ENCODE data around the gene REST.
"Not testable (repeated sequence)": the region's sequence is repeated elsewhere in the genome, so short reads cannot be mapped to it uniquely, and the experiment has no call there.

The REST gene

DNA sequence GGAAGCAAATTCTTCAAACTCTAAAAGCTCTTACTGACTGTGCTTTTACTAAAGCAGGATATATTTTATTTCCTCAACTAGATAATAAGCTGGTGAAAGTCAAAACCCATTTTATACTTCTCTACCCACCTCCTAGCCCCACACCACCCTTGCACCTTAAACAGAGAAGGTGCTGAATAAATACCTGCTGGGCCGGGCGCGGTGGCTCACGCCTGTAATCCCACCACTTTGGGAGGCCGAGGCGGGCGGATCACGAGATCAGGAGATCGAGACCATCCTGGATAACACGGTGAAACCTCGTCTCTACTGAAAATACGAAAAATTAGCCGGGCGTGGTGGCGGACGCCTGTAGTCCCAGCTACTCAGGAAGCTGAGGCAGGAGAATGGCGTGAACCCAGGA is 9.9 kb upstream of the REST start:
- not testable (repeated sequence) for H3K36me3 Mint-ChIP-seq; H3K27ac Mint-ChIP-seq; H3K4me1 Mint-ChIP-seq; H3K9me3 Mint-ChIP-seq; H3K4me3 Mint-ChIP-seq; ATAC-seq; DNase-seq (ENCODE audit: low spot score in 2 of 2)

DNA sequence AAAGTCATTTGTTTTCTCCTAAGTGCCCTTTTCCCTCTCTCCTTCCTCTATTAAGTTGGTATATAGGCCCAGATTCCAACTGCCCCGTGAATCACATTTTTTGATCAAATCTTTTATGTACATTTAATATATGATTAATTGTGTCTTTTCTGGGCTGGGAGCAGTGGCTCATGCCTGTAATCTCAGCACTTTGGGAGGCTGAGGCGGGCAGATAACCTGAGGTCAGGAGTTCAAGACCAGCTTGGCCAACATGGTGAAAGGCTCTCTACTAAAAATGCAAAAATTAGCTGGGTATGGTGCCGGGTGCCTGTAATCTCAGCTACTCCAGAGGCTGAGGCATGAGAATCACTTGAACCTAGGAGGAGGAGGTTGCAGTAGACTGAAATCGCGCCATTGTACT is 7.5 kb upstream of the REST start:
- not testable (repeated sequence) for H3K27ac Mint-ChIP-seq, H3K4me3 Mint-ChIP-seq

DNA sequence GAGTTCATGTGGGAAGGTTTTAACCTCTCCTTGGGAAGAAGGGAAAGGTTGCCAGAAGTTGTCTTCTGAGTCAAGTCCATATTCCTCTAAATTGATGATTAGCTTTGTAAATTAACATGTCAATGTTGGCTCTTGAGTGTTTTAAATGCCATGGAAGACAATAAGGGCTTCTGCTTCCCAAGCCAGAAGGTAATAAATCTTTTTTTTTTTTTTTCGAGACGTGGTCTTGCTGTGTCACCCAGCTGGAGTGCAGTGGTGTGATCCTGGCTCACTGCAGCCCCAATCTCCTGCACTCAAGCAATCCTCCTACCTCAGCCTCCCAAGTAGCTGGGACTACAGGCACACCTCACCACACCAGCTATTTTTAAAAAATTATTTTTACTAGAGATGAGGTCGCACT is 5.0 kb upstream of the REST start:
- no peak for DNase-seq (ENCODE audit: low spot score in 2 of 2)

More for the DNA sequence above, 7.5 kb upstream of the REST start:
- H3K36me3 Mint-ChIP-seq; ATAC-seq; H3K4me1 Mint-ChIP-seq; H3K9me3 Mint-ChIP-seq; DNase-seq (ENCODE audit: low spot score in 2 of 2): not testable (repeated sequence)

DNA sequence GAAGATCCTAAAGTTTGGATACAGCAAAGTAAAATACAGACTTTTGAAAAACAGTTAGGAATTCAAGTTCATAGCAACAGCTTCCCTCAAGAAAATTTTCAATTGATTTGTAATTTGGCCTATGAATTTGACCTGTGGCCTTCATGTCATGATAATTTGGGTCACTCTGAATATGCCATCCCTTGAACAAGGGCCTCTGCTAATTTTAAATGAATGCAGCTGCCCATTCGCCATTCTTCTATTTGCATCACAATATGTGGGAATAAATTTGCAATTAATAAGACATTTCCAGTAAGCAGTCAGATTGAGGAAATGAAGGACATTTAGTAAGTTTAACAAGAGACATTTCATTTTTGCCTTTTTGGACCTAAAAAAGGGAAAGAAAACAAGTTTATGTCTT is 1.9 kb upstream of the REST start:
- no peak for ATAC-seq
- H3K4me1 Mint-ChIP-seq = peaks cover 24% of the 10 kb centered on the region
- H3K4me3 Mint-ChIP-seq = no peak overlapping the region
- peaks cover 19% of the 10 kb centered on the region for H3K36me3 Mint-ChIP-seq
- no peaks in the 10 kb centered on the region for H3K9me3 Mint-ChIP-seq
- DNase-seq (ENCODE audit: low spot score in 2 of 2) = no peak
- H3K27ac Mint-ChIP-seq = no peak overlapping the region

More for the DNA sequence above, 5.0 kb upstream of the REST start:
- Mint-ChIP-seq H3K9me3 (no peaks in the 10 kb centered on the region), H3K4me3 (no peak overlapping the region), H3K36me3 (peaks cover 7% of the 10 kb centered on the region), H3K27ac (no peak overlapping the region), H3K4me1 (peaks cover 12% of the 10 kb centered on the region)
- no peak for ATAC-seq

DNA sequence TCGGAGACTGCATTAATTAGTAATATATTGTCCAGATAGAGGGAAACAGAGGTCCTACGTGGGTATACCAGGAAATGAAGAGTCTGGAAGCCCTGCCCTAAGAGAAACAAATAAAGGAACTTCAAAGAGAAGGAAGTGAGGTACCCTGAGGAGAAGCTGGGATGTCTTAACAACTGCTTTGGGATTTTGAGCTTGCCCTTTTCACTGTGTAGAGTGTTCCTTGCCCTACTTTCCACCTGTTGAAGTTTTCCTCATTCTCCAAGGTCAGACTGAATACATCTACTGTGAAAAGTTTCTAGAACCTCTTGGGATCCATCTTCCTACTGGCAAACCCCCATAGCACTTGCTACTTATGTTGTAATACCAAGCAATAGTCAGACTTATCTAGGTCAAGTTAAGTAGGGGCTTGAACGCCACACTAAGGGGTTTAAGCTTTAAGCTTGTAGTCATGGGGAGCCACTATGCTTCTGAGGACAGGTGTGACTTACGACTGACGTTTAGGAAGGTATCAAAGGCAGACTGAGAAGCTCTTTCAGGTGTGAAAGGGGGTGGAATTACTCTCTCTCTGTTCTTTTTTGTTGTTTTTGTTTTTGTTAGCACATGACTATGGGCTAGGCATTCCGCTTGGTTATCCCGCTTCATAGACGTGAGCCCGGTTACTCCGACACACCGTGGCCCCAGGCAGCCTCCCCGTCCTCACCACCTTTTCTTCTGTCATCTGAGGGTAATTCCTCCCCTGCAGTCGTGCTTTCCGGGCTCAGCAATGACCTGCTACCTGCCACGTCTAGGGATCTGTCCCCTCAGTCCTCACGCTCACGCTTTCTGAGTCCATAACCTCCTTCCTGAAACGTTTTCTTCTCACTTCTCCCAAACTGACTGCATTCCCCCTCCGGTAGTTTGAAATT is 959 bp upstream of the REST start:
- H3K4me3 Mint-ChIP-seq = peak overlapping the region; percentile 88
- H3K27ac Mint-ChIP-seq = peak overlapping the region; percentile 86
- ATAC-seq (no peak), DNase-seq (ENCODE audit: low spot score in 2 of 2) (no peak)
- peaks cover 29% of the 10 kb centered on the region for H3K36me3 Mint-ChIP-seq
- peaks cover 34% of the 10 kb centered on the region for H3K4me1 Mint-ChIP-seq
- no peaks in the 10 kb centered on the region for H3K9me3 Mint-ChIP-seq

DNA sequence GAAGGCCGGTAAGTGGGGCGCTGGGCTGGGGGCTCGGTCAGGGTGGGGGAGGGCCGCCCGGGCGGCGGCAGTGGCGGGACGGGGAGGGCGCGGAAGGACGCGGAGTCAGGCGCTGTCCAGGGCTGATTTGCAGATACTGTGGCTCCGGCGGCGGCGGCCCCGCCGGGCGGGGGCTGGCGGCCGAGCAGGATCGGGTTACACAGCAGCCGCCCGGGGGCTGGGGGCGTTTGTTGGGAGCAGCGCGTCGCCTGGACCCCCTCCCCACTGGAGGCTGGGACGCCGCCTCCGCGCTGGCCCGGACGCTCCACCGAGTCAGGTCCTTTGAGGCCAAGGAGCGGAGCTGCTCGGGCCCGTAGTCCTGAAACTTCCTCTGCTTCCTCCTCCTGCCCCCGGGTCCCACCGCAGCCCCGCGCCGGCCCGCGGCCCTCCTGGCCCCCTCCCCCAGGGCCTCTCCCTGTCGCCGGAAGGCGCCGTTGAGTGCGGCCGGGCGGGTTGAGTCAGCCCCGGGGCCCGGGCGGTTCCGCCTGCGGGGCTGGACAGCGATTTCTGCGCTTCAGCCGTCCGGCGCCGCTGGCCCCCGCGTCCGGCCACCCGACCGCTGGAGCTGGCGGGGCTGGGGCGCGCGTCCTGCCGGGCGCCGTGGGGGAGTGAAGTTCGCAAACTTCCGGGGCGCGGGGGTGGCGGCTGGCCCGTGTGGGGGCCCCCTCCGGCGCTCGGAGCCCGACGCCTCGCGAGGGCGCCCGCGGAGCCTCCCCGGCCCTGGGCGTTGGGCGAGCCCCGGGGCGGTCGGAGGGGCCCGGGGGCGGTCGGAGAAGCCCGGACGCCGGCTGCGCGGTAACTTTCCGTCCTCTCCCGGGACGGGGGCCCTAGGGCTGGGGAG is 746 bp downstream of the REST start:
- ATAC-seq (peak; percentile 75), DNase-seq (ENCODE audit: low spot score in 2 of 2) (peak; percentile 65 to 89)
- Mint-ChIP-seq H3K4me1 (peaks cover 38% of the 10 kb centered on the region), H3K27ac (peak overlapping the region; percentile 95), H3K4me3 (peak overlapping the region; percentile 88), H3K36me3 (peaks cover 46% of the 10 kb centered on the region), H3K9me3 (no peaks in the 10 kb centered on the region)

DNA sequence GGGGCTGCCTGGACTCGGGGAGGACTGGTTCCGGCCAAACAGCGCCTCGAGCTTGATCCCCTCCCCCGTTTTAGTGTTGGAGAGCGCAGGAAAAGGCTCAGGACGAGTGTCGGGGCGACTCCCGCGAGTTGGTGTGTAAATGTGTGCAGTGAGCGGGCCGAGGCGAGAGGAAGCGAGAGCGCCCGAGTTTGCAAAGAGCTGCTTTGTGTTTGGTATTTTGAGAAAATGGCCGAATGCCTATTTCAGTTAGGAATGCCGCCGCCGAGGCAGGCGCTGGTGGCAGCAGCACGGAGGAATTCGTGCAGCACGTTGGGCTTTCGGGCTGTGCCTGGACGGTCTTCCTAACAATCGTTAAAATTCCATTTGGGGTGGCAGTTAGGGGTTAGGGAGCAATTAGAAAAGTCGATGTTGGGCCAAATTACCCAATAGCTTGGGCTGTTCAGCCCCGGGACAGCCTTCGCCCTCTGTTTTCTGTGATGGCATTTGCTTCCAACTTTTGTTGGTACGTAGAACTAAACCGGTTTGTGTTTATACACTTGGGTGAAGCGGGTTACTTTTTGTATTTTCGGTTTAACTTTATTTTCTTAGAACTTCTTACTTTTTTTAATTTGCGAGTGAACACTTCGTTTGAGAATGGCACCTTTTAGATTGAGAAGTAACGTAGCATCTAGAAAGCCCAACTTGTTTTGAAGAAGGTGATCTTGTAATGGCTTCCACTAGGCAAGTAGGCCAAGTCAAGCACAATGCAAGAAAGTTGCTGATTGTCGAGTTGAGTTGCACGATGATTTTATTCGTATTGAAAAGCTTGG is 1.6 kb downstream of the REST start:
- H3K36me3 Mint-ChIP-seq = peaks cover 52% of the 10 kb centered on the region
- H3K9me3 Mint-ChIP-seq = no peaks in the 10 kb centered on the region
- ATAC-seq (peak; percentile 49), DNase-seq (ENCODE audit: low spot score in 2 of 2) (no peak)
- peaks cover 40% of the 10 kb centered on the region for H3K4me1 Mint-ChIP-seq
- H3K4me3 Mint-ChIP-seq = peak overlapping the region; percentile 88
- H3K27ac Mint-ChIP-seq = peak overlapping the region; percentile 95

DNA sequence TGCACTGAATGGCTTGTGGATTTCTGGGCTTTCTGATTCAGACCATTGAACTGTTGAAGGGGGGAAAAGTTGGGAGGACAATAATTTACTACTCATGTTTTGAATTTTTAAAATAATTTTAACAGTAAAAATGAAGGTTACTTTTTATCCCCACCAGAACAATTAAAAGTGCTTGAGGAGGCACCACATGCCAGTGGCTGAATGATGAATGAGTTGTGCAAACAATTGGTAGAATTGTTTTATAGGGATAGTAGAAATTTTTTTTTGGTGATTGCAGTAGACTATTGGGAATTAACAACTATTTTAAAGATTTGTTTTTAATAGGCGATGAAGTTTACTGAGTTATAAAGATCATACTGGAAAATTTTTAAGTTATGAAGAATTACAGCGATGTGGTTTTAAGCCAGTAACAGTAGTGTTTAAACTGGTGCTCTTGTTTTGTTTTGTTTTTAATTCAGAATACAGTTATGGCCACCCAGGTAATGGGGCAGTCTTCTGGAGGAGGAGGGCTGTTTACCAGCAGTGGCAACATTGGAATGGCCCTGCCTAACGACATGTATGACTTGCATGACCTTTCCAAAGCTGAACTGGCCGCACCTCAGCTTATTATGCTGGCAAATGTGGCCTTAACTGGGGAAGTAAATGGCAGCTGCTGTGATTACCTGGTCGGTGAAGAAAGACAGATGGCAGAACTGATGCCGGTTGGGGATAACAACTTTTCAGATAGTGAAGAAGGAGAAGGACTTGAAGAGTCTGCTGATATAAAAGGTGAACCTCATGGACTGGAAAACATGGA is 2.7 kb downstream of the REST start:
- peak in 1 of 2 donors; percentile 46 for DNase-seq (ENCODE audit: low spot score in 2 of 2)
- Mint-ChIP-seq H3K36me3 (peaks cover 63% of the 10 kb centered on the region), H3K4me1 (peaks cover 40% of the 10 kb centered on the region), H3K4me3 (peak overlapping the region; percentile 88), H3K27ac (peak overlapping the region; percentile 95), H3K9me3 (no peaks in the 10 kb centered on the region)
- ATAC-seq = no peak

DNA sequence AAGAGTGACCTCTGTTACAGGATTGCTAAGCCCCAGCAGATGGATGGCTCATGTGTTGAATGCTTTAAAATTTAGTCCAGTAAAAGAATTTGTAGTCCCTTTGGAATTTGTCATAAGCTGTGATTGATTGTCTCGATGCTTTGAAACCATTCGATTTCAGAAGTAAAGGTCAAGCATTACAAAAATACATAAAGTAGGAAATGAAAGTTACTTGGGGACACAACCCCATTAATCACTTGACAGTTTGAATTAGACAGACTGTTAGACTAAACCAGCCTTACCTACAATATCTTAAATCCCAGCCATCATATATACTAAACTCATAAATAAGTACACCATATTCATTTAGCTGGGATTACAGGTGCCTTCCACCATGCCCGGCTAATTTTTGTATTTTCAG is 6.6 kb downstream of the REST start:
- Mint-ChIP-seq H3K36me3 (peaks cover 85% of the 10 kb centered on the region), H3K9me3 (no peaks in the 10 kb centered on the region), H3K27ac (no peak overlapping the region)

DNA sequence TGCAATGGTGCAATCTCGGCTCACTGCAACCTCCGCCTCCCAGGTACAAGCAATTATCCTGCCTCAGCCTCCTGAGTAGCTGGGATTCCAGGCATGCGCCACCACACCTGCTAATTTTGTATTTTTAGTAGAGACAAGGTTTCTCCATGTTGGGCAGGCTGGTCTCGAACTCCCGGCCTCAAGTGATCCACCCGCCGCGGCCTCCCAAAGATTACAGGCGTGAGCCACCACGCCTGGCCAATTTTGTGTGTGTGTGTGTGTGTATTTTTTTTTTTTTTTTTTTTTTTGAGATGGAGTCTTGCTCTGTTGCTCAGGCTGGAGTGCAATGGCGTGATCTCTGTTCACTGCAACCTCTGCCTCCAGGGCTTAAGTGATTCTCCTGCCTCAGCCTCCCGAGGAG is 7.3 kb downstream of the REST start:
- not testable (repeated sequence) for DNase-seq (ENCODE audit: low spot score in 2 of 2); H3K9me3 Mint-ChIP-seq; H3K27ac Mint-ChIP-seq; H3K4me3 Mint-ChIP-seq; ATAC-seq
- H3K36me3 Mint-ChIP-seq = peaks cover 88% of the 10 kb centered on the region
- peaks cover 38% of the 10 kb centered on the region for H3K4me1 Mint-ChIP-seq

More for the DNA sequence above, 6.6 kb downstream of the REST start:
- Mint-ChIP-seq H3K4me3 (no peak overlapping the region), H3K4me1 (peaks cover 42% of the 10 kb centered on the region)
- ATAC-seq (no peak), DNase-seq (ENCODE audit: low spot score in 2 of 2) (no peak)

DNA sequence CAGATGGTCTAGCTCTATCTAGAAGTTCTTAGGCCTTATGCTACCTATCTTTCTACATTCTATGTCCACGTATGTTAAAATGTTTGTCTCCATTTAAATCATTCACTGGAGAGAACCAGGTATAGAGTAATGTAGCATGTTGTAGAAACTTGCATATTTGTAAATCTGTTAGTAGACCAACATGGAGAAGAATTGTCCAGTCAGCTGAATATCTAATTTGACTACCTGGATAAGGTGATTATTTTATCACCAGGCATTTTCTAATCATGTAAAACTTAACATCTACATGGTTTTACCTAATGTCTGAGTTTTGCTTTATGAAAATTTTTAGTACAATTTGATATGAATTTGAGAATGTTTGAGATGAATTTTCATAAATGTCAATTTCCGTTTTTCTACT is 19.5 kb downstream of the REST start:
- Mint-ChIP-seq H3K4me3 (no peak overlapping the region), H3K9me3 (no peaks in the 10 kb centered on the region), H3K27ac (no peak overlapping the region), H3K4me1 (peaks cover 25% of the 10 kb centered on the region), H3K36me3 (peaks cover 83% of the 10 kb centered on the region)
- ATAC-seq (no peak), DNase-seq (ENCODE audit: low spot score in 2 of 2) (no peak)

DNA sequence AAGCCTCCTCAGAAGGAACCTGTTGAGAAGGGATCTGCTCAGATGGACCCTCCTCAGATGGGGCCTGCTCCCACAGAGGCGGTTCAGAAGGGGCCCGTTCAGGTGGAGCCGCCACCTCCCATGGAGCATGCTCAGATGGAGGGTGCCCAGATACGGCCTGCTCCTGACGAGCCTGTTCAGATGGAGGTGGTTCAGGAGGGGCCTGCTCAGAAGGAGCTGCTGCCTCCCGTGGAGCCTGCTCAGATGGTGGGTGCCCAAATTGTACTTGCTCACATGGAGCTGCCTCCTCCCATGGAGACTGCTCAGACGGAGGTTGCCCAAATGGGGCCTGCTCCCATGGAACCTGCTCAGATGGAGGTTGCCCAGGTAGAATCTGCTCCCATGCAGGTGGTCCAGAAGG is 22.9 kb downstream of the REST start:
- Mint-ChIP-seq H3K36me3 (peaks cover 82% of the 10 kb centered on the region), H3K4me3 (no peak overlapping the region), H3K9me3 (no peaks in the 10 kb centered on the region), H3K4me1 (peaks cover 25% of the 10 kb centered on the region), H3K27ac (peak overlapping the region; percentile 10)
- DNase-seq (ENCODE audit: low spot score in 2 of 2) = no peak
- ATAC-seq = no peak

DNA sequence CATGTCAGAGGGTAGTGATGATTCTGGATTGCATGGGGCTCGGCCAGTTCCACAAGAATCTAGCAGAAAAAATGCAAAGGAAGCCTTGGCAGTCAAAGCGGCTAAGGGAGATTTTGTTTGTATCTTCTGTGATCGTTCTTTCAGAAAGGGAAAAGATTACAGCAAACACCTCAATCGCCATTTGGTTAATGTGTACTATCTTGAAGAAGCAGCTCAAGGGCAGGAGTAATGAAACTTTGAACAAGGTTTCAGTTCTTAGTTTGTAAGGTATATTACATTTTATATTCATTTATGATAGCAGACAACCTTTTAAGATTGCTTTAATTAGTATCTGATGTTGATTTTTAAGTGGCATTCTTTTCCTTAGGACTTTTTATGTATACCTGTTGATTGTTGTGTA is 24.2 kb downstream of the REST start:
- Mint-ChIP-seq H3K4me3 (no peak overlapping the region), H3K27ac (no peak overlapping the region), H3K9me3 (no peaks in the 10 kb centered on the region), H3K36me3 (peaks cover 84% of the 10 kb centered on the region), H3K4me1 (peaks cover 25% of the 10 kb centered on the region)
- DNase-seq (ENCODE audit: low spot score in 2 of 2) = no peak
- no peak for ATAC-seq

DNA sequence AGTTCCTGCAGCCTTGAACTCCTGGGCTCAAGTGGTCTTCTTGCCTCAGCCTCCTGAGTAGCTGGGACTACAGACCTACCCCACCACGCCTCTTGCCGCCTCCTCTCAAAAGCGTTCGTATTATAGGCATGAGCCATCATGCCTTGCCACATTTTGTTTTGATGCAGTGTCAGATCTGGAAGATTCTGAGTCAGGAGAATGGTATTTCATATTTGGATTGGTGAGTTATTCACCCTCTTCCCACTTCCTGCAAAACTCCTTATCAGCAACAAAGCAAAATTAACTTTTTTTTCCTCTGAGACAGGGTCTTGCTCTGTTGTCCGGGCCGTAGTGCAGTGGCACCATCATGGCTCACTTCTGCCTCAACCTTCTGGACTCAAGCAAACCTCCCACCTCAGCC is 29.6 kb downstream of the REST start:
- peak overlapping the region; percentile 54 for H3K27ac Mint-ChIP-seq
- DNase-seq (ENCODE audit: low spot score in 2 of 2) (no peak), ATAC-seq (no peak)
- H3K9me3 Mint-ChIP-seq = no peaks in the 10 kb centered on the region
- no peak overlapping the region for H3K4me3 Mint-ChIP-seq
- no peaks in the 10 kb centered on the region for H3K4me1 Mint-ChIP-seq
- H3K36me3 Mint-ChIP-seq = peaks cover 64% of the 10 kb centered on the region

Measured in stimulated activated effector memory CD8-positive, alpha-beta T cell treated with anti-CD3 and anti-CD28 coated beads, Interleukin-12 subunit alpha, Interleukin-12 subunit beta, amount 100 ng/mL, for 72 hours (primary cell).